ENCODE results near the gene ATP6V1F.

Gene ATP6V1F

GRCh38 chr7:128849156-128849515 is 13.5 kb upstream of the ATP6V1F start:
- DNase-seq (ENCODE audit: low spot score) = no peak
- H3K27ac ChIP-seq = no peak overlapping the region
- no peak for TF ChIP-seq CTCF (IDR thresholded peaks at IDR 0.05)

GRCh38 chr7:128849804-128850490 is 12.7 kb upstream of the ATP6V1F start:
- Histone ChIP-seq H3K27ac (no peak overlapping the region), H3K4me3 (no peak overlapping the region)
- no peak for TF ChIP-seq CTCF (IDR thresholded peaks at IDR 0.05)
- no peak for DNase-seq (ENCODE audit: low spot score)

More at GRCh38 chr7:128849156-128849515, 13.5 kb upstream of the ATP6V1F start:
- H3K4me3 ChIP-seq = no peak overlapping the region

- DNase-seq (ENCODE audit: low spot score) = no peak
- Histone ChIP-seq H3K4me3 (no peak overlapping the region), H3K27ac (no peak overlapping the region)
- no peak for TF ChIP-seq CTCF (IDR thresholded peaks at IDR 0.05)
Measured at GRCh38 chr7:128852537-128853254, 10.0 kb upstream of the ATP6V1F start.

- no peak for TF ChIP-seq CTCF (IDR thresholded peaks at IDR 0.05)
- Histone ChIP-seq H3K27ac (no peak overlapping the region), H3K4me3 (no peak overlapping the region)
- DNase-seq (ENCODE audit: low spot score) = no peak
Measured at GRCh38 chr7:128853799-128854198, 8.9 kb upstream of the ATP6V1F start.

GRCh38 chr7:128854396-128854795 is 8.3 kb upstream of the ATP6V1F start:
- no peak overlapping the region for H3K27ac ChIP-seq
- no peak overlapping the region for H3K4me3 ChIP-seq
- TF ChIP-seq CTCF (IDR thresholded peaks at IDR 0.05) = no peak
- no peak for DNase-seq (ENCODE audit: low spot score)

GRCh38 chr7:128855559-128855958 is 7.1 kb upstream of the ATP6V1F start:
- no peak for DNase-seq (ENCODE audit: low spot score)
- H3K4me3 ChIP-seq = no peak overlapping the region
- no peak overlapping the region for H3K27ac ChIP-seq
- no peak for TF ChIP-seq CTCF (IDR thresholded peaks at IDR 0.05)

All from coronary artery (tissue), 2 donors.